NCI-H82 treated with DMSO at 0.1 percent for 48 hours (cell line): Measurements from ENCODE around the gene LRP1B.

ENCODE experiments used
- DNase-seq: peaks from one replicate; lab custom pipeline; 2025; ENCODE audit not compliant: unreplicated experiment; lab: John Stamatoyannopoulos, UW

The LRP1B gene

DNA sequence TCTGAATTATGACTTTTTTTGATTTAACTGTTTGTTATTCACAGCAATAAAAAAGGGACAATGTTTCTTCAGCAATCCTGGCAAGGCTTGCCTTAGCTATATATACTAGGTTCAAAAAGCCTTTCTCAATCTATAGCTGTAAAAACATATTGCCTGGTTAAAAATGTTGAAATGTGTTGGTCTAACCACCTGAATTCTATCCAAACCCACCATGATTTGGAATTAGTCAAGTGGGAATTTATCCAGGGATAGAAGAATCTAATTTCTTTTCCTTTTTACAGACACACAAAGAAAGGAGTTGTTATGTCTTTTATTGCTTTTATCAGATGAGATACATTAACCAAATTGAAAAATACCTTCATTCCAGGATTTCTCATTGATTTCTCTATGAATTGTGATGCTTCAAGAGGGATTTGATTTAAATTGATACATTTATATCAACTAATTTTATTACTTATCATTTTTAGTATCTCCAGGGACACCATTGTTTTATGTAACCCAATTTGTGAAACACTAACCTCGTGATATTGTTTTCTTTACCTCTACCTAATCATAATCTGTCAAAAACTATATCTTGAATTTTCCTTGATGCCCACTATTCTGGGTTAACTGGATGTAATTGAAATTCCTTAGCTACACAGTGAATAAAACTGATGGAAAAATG is 88.1 kb downstream of the LRP1B start:
- DNase-seq: no peak

GRCh38 chr2:142041996-142042395 is 88.8 kb downstream of the LRP1B start:
- DNase-seq: no peak

GRCh38 chr2:142041105-142041504 is 89.7 kb downstream of the LRP1B start:
- DNase-seq: no peak

DNA sequence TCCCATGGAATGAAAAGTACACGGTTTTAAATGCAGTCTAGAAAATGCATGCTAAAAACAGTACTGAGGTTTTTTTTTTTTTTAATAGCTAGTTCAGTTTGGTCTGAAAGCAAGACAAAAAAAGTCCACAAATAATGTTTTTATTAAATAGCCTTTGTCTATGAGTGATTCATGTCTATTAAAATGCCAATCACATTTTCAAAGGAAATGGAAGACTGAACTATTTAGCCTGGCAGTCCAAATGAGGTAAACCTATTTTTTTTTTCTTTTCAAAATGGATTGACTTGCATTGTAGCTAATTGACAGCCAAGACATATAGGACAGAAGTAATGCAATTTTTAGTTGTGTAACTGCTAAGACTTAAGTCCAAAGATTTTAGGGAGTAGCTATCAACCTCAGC is 90.3 kb downstream of the LRP1B start:
- DNase-seq: no peak

DNA sequence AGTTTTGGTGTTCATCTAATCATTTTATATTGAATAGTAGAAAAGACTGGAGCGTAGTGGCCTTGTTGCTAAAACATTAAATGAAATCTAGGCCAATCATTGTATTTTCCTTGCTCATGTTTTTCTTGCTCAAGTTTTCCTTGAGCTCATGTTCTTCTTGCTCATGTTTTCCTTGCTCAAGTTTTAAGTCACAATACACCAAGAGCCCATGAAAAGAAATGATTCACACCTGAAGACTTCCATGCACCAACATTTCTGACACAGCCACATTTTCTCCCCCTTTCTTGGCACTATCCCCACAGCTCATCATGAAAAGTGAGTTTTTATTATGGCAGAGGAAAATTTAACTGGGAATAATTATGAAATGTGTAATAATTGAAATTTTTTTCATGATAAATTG is 92.0 kb downstream of the LRP1B start:
- no peak for DNase-seq

DNA sequence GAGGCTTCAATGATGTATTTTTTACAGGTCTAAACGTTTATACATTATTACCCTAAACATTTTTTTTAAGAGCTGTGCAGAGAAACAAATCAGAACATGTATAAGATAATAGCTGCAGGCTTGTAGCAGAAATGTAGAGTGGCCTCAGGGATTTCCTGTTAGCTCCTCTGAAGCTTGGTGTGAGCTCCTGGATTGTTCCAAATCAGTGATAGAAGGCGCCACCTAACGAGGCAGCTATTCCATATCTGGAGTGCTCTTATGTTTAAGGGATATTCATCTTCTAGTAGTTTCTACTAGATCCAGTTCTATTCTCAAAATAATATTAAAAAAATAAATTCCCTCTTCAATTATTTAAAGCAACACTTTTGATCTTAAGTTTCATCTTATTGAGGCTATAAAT is 93.1 kb downstream of the LRP1B start:
- DNase-seq: no peak

DNA sequence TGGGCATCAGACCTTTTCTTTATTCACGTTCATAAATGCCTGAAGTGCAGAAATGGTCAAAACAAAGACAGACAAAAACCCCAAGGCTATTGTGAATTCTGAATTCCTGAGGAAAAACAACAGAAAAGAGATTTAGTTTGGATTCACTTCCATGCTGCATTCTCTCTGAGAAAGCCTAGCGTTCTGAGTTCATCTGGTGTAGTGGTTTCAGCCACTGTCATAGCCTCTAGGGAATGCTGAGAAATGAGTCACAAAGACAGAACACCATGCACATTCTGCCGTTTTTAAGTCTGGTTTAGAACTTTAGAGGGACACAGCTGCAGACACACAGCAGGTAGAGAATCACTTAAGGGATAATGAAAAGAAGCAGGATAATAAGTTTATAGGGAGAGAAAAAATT is 93.8 kb downstream of the LRP1B start:
- no peak for DNase-seq

GRCh38 chr2:142033393-142033792 is 97.4 kb downstream of the LRP1B start:
- DNase-seq: no peak

DNA sequence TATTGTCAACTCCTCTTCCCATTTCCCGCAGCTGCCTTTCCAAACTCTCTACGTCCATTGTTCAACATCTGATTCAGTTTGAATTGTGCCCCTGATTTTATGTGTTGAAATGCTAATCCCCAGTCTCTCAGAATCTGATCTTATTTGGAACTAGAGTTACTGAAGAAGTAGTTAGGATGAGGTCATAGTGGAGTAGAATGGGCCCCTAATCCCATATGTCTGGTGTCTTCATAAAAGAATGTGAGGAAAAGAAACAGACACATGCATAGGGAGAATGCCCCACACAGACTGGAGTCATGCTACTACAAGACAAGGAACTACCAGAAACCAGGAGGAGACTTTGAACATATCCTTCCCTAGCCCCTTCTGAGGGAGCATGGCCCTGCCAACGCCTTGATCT is 99.2 kb downstream of the LRP1B start:
- DNase-seq: no peak

- DNase-seq: no peak
These were observed 100.1 kb downstream of the LRP1B start for GRCh38 chr2:142030735-142031134.

DNA sequence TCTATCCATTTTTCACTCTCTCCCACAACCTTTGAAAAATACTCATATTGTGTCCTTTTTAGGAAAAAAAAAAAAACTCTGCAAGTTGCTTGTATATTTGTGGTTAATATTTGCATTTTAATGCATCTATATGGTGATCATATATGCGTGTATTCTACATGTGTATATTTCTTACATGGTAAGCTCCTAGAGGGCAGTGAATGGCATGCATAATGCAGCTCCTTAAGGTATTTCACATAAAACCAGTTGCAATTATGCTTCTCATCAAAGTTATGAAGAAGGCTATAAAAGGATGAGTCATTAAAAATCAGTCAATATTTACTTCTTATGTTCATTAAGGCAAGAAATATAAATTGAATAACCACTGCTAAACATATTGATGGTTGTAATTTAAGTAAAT is 100.8 kb downstream of the LRP1B start:
- no peak for DNase-seq

DNA sequence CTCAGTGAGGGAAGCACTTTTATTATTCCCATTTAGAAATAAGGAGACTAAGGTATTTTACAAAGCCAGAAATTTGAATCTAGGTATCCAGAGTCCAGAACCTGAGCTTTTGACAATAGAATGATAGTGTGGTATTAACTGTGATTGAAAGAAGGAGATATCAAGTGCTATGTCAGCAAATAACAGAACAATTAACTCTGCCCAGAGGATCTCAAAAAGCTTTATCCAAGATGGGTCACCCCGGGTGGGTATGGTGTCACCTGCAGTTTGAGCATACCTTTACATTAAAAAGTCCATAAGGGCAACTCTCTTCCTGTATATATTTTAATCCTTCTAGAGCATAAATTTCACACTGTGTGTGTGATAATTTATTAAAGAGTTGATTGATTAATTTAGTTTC is 105.4 kb downstream of the LRP1B start:
- no peak for DNase-seq

GRCh38 chr2:142020368-142020767 is 110.4 kb downstream of the LRP1B start:
- no peak for DNase-seq

- DNase-seq: no peak
These were observed 116.3 kb downstream of the LRP1B start for GRCh38 chr2:142014536-142014935.

DNA sequence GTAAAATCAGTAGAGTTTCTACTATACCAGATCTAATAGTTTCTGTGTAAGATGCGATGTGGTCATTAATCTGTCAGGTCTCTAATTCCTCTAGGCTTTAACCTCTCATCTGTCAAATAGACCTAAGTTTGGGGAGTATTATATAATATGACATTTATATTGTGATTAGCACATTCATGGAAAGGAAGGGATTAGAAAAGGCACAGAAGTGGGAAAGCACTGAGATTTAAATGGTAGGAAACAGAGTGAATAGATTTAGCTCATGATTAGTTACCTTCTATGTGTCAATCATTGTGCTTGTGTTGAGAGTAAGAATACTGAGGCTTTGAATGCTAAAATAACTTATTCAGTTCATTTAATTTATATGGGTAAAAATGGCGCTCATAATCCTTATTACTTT is 118.0 kb downstream of the LRP1B start:
- DNase-seq: no peak

DNA sequence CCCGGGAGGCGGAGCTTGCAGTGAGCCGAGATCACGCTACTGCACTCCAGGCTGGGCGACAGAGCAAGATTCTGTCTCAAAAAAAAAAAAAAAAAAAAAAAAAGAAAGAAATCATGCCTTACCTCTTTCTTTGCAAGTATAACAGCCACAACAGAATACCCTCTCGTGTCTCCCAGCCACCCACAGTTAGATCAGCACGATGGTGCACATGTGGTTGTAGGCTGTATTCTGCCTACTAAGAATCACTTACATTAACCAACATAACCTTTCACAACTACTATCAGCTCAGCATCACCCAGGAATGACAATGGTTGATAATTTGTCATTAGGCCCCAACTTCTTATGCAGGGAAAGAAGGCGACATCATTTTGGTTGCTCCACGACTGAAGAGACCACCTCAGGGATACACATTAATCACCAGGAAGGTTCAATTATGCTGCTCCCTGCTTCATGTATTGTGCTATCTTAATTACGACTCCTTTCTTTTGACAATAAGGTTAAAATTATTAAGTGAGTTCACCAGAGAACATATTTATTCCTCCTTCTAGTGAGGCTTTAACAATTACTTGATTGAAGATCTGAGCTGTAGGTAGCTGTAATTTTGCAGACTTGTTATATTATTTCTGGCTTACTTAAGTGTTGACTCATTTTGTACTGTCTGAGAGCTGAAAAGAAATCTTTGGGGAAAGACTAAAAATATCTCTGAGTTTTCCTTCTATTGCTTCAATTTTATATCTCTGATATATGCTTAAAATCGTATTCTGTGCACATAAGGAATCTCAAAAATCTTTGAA is 120.1 kb downstream of the LRP1B start:
- DNase-seq: no peak

DNA sequence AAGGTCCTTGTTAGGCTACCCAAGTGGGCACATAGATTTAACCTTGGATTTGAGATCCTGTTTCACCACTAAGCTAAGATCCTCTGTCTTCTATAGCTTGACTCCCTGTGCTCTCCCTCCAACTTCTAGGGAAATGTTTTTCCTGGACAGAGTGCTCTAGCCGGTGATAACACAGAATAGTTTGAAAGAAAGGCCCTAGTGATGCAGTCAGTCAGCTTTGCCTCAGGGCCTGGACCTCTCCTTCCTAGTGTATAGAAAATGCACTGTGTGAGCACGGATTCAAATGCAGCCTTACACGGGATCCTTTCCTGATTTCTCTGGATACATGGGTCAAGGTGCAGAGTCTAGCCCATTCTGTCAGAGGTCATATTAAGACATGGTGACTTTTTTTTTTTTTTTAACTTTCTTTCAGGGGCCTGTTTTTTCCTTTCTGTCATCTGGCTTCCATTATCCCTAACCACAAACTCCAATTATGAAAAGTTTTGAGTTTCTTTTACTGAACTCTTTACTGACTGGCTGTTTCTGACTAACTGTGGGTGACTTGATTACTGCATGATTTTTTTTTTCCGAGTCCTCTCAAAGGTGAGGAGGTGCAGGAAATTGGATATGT is 122.6 kb downstream of the LRP1B start:
- DNase-seq: no peak

GRCh38 chr2:141994066-141994465 is 136.8 kb downstream of the LRP1B start:
- DNase-seq: no peak

DNA sequence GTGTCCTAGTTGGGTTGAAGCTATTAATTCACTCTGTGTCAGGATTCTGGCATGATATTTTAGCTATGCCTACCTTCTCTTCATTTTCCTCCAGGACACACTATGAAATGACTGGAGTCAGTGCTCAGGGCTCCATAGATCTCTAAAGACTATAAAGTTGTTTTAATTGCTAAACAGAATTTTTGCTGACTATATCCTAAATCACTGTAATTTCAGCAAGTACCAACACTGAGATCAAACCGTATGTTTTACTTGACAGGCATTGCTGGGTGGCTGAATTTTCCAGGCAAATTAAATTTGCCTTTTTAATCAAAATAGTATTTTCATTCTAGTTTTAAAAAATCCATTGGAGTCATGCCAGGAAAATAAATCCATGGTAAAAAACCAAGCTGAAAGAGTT is 138.1 kb downstream of the LRP1B start:
- no peak for DNase-seq

- DNase-seq: no peak
These were observed 162.4 kb downstream of the LRP1B start for GRCh38 chr2:141968433-141968832.

DNA sequence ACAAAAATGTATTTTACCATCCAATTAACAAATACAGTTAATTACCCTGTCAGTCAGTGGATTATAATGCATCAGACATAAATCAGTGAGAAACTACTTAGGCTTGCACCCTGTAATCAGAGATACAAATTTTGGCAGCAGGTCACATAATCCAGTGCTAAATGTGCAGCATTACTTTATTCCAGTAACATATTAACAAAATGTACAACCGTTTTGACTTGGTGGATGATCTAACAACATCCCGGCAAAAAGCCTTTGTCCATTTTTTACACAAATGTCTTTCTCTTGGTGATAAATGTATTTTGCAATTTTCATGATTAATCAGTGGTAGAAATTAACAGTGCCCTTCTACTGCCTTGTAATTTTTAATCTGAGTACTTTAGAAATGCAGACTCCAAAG is 162.8 kb downstream of the LRP1B start:
- no peak for DNase-seq

- no peak for DNase-seq
These were observed 163.3 kb downstream of the LRP1B start for GRCh38 chr2:141967503-141967902.
